Rectal smooth muscle tissue (tissue), 1 donor: Measurements from ENCODE around the gene KANSL1.
"Not testable (repeated sequence)": the region's sequence is repeated elsewhere in the genome, so short reads cannot be mapped to it uniquely, and the experiment has no call there.

ENCODE experiments used
- H3K27ac ChIP-seq: one replicate; pipeline ENCODE4 v1.7.0; 2013; ENCODE audit warnings: low read depth, low read length, inconsistent platforms
- H3K27me3 ChIP-seq: one replicate; pipeline ENCODE4 v1.7.0; 2013; ENCODE audit warnings: low read length; ENCODE audit not compliant: control insufficient read depth, insufficient read depth
- H3K36me3 ChIP-seq: one replicate; pipeline ENCODE4 v1.7.0; 2013; ENCODE audit warnings: low read length; ENCODE audit not compliant: control insufficient read depth, insufficient read depth
- H3K4me1 ChIP-seq: one replicate; pipeline ENCODE4 v1.7.0; 2013; ENCODE audit warnings: low read length; ENCODE audit not compliant: control insufficient read depth, insufficient read depth
- H3K4me3 ChIP-seq: one replicate; pipeline ENCODE4 v1.7.0; 2013; ENCODE audit warnings: low read length
- H3K9ac ChIP-seq: one replicate; pipeline ENCODE4 v1.7.0; 2013; ENCODE audit warnings: low read length

Gene KANSL1

DNA sequence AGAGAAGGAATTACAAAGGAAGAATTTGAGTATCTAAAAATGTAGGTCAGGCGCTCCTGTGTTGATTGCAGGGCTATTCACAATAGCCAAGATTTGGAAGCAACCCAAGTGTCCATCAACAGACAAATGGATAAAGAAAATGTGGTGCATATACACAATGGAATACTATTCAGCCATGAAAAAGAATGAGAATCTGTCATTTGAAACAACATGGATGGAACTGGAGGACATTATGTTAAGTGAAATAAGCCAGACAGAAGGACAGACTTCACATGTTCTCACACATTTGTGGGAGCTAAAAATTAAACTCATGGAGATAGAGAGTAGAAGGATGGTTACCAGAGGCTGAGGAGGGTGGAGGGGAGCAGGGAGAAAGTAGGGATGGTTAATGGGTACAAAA lies 187.1 kb downstream of the KANSL1 start:
- H3K27me3 ChIP-seq, H3K4me3 ChIP-seq, H3K36me3 ChIP-seq, H3K27ac ChIP-seq, H3K4me1 ChIP-seq, H3K9ac ChIP-seq: not testable (repeated sequence)

DNA sequence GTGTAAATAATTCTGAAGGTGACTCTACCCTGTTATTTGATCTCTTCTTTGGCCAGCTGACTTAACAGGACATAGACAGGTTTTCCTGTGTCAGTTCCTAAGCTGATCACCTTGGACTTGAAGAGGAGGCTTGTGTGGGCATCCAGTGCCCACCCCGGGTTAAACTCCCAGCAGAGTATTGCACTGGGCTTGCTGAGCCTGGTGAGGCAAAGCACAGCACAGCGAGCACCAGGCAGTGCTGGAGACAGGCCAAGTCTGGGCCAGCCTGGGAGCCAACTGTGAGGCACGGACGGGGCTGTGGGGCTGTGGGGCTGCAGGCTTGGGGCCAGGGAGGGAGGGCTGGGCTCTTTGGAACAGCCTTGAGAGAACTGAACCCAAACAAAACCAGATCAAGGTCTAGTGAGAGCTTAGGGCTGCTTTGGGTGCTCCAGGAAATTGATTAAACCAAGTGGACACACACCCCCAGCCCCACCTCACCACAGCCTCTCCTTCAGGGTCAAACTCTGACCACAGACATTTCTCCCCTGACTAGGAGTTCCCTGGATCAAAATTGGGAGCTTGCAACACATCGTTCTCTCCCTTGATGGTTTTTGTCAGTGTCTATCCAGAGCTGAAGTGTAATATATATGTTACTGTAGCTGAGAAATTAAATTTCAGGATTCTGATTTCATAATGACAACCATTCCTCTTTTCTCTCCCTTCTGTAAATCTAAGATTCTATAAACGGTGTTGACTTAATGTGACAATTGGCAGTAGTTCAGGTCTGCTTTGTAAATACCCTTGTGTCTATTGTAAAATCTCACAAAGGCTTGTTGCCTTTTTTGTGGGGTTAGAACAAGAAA lies 189.1 kb downstream of the KANSL1 start:
- H3K27me3 ChIP-seq = no peaks in the 10 kb centered on the region
- H3K9ac ChIP-seq = no peak overlapping the region
- no peaks in the 10 kb centered on the region for H3K36me3 ChIP-seq
- no peak overlapping the region for H3K4me3 ChIP-seq
- H3K27ac ChIP-seq = no peak overlapping the region
- H3K4me1 ChIP-seq = peaks cover 5% of the 10 kb centered on the region

- peaks cover 5% of the 10 kb centered on the region for H3K4me1 ChIP-seq
- H3K4me3 ChIP-seq = no peak overlapping the region
- H3K36me3 ChIP-seq = no peaks in the 10 kb centered on the region
- no peaks in the 10 kb centered on the region for H3K27me3 ChIP-seq
- H3K9ac ChIP-seq = no peak overlapping the region
- no peak overlapping the region for H3K27ac ChIP-seq
Measured at GRCh38 chr17:46002973-46003316, 190.3 kb downstream of the KANSL1 start.

DNA sequence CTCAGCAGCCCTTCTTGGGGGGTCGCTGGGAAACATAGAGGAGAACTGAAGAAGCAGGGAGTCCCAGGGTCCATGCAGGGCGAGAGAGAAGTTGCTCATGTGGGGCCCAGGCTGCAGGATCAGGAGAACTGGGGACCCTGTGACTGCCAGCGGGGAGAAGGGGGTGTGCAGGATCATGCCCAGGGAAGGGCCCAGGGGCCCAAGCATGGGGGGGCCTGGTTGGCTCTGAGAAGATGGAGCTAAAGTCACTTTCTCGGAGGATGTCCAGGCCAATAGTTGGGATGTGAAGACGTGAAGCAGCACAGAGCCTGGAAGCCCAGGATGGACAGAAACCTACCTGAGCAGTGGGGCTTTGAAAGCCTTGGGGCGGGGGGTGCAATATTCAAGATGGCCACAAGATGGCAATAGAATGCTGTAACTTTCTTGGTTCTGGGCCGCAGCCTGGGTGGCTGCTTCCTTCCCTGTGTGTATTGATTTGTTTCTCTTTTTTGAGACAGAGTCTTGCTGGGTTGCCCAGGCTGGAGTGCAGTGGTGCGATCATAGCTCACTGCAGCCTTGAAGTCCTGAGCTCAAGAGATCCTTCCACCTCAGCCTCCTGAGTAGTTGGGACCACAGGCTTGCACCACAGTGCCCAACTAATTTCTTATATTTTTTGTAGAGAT lies 190.8 kb downstream of the KANSL1 start:
- no peak overlapping the region for H3K4me3 ChIP-seq
- no peaks in the 10 kb centered on the region for H3K27me3 ChIP-seq
- H3K27ac ChIP-seq = no peak overlapping the region
- H3K4me1 ChIP-seq = peaks cover 5% of the 10 kb centered on the region
- H3K9ac ChIP-seq = no peak overlapping the region
- H3K36me3 ChIP-seq = no peaks in the 10 kb centered on the region

- Histone ChIP-seq H3K9ac (no peak overlapping the region), H3K36me3 (no peaks in the 10 kb centered on the region), H3K27ac (no peak overlapping the region), H3K27me3 (no peaks in the 10 kb centered on the region), H3K4me1 (peaks cover 5% of the 10 kb centered on the region), H3K4me3 (no peak overlapping the region)
Measured at GRCh38 chr17:46001390-46002310, 191.6 kb downstream of the KANSL1 start.

- no peak overlapping the region for H3K27ac ChIP-seq
- H3K4me1 ChIP-seq = peaks cover 5% of the 10 kb centered on the region
- H3K4me3 ChIP-seq = no peak overlapping the region
- H3K9ac ChIP-seq = no peak overlapping the region
- no peaks in the 10 kb centered on the region for H3K36me3 ChIP-seq
- no peaks in the 10 kb centered on the region for H3K27me3 ChIP-seq
Measured at GRCh38 chr17:46000757-46001156, 192.5 kb downstream of the KANSL1 start.

DNA sequence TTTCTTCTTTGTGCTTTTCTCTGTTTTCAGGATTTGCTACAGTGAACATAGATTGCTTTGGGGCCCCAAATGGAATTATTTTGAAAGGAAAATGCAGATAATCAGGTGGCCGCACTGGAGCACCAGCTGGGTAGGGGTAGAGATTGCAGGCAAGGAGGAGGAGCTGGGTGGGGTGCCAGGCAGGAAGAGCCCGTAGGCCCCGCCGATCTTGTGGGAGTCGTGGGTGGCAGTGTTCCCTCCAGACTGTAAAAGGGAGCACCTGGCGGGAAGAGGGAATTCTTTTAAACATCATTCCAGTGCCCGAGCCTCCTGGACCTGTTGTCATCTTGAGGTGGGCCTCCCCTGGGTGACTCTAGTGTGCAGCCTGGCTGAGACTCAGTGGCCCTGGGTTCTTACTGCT lies 192.9 kb downstream of the KANSL1 start:
- Histone ChIP-seq H3K4me1 (peaks cover 5% of the 10 kb centered on the region), H3K27ac (no peak overlapping the region), H3K9ac (no peak overlapping the region), H3K36me3 (no peaks in the 10 kb centered on the region), H3K4me3 (no peak overlapping the region), H3K27me3 (no peaks in the 10 kb centered on the region)

GRCh38 chr17:45999900-46000290 lies 193.3 kb downstream of the KANSL1 start:
- H3K9ac ChIP-seq = no peak overlapping the region
- H3K27me3 ChIP-seq = no peaks in the 10 kb centered on the region
- no peak overlapping the region for H3K27ac ChIP-seq
- no peaks in the 10 kb centered on the region for H3K36me3 ChIP-seq
- H3K4me3 ChIP-seq = no peak overlapping the region
- peaks cover 5% of the 10 kb centered on the region for H3K4me1 ChIP-seq

DNA sequence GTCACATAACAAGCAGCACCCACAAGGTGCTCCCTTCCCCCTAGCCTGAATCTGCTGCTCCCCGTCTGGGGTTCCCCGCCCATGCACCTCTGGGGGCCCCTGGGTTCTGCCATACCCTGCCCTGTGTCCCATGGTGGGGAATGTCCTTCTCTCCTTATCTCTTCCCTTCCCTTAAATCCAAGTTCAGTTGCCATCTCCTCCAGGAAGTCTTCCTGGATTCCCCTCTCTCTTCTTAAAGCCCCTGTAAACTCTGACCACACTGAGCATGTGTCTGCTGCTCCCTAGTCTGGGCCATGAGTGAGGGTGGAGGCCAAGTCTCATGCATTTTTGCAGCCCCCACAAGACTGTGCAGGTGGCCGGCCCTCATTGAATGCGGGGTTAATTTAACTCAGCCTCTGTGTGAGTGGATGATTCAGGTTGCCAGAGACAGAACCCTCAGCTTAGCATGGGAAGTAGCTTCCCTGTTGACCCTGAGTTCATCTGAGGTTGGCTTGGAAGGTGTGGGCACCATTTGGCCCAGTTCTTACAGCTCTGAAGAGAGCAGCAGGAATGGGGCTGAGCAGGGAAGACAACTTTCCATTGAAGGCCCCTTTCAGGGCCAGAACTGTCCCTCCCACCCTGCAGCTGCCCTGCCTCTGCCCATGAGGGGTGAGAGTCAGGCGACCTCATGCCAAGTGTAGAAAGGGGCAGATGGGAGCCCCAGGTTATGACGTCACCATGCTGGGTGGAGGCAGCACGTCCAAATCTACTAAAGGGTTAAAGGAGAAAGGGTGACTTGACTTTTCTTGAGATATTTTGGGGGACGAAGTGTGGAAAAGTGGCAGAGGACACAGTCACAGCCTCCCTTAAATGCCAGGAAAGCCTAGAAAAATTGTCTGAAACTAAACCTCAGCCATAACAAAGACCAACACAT lies 194.0 kb downstream of the KANSL1 start, which contains the start of gene STH:
Gene STH, plus strand, starts transcription at position 264 of the 913 bp plus-strand sequence. Its CDS starts 30 bp downstream, at position 294.
- Histone ChIP-seq H3K4me3 (no peak within 1 kb of the TSS), H3K9ac (no peak within 1 kb of the TSS), H3K27ac (no peak within 1 kb of the TSS)

GRCh38 chr17:45997624-45998023 lies 195.6 kb downstream of the KANSL1 start:
- no peak overlapping the region for H3K27ac ChIP-seq
- no peaks in the 10 kb centered on the region for H3K27me3 ChIP-seq
- no peak overlapping the region for H3K4me3 ChIP-seq
- H3K4me1 ChIP-seq = no peaks in the 10 kb centered on the region
- no peak overlapping the region for H3K9ac ChIP-seq
- H3K36me3 ChIP-seq = no peaks in the 10 kb centered on the region

More for the DNA sequence above, 194.0 kb downstream of the KANSL1 start, which contains the start of gene STH:
- no peaks in the 10 kb centered on the region for H3K27me3 ChIP-seq
- H3K4me1 ChIP-seq = peaks cover 5% of the 10 kb centered on the region
- H3K36me3 ChIP-seq = no peaks in the 10 kb centered on the region

DNA sequence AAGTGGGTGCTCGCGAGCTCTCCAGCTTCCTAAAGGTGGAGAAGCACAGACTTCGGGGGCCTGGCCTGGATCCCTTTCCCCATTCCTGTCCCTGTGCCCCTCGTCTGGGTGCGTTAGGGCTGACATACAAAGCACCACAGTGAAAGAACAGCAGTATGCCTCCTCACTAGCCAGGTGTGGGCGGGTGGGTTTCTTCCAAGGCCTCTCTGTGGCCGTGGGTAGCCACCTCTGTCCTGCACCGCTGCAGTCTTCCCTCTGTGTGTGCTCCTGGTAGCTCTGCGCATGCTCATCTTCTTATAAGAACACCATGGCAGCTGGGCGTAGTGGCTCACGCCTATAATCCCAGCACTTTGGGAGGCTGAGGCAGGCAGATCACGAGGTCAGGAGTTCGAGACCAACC lies 196.1 kb downstream of the KANSL1 start:
- no peak overlapping the region for H3K9ac ChIP-seq
- H3K4me3 ChIP-seq = no peak overlapping the region
- no peaks in the 10 kb centered on the region for H3K27me3 ChIP-seq
- no peaks in the 10 kb centered on the region for H3K4me1 ChIP-seq
- no peak overlapping the region for H3K27ac ChIP-seq
- no peaks in the 10 kb centered on the region for H3K36me3 ChIP-seq
